GM18508 (cell line): ENCODE results near the gene NRG2.

ENCODE experiments used
- ATAC-seq: cut with Tn5 transposase; IDR thresholded peaks from one replicate; pipeline ENCODE4 v1.9.1; 2021; ENCODE audit warnings: moderate number of reproducible peaks; ENCODE audit not compliant: insufficient read depth, unreplicated experiment

The NRG2 gene

GRCh38 chr5:139847790-139848507, 195.2 kb downstream of the NRG2 start:
- ATAC-seq = no peak

GRCh38 chr5:139847091-139847490, 196.0 kb downstream of the NRG2 start:
- no peak for ATAC-seq

- ATAC-seq = no peak
Measured at GRCh38 chr5:139845846-139846681, 197.0 kb downstream of the NRG2 start.

- peak; percentile 53 for ATAC-seq
Measured at GRCh38 chr5:139844472-139845145, 198.5 kb downstream of the NRG2 start.

GRCh38 chr5:139843991-139844390, 199.1 kb downstream of the NRG2 start:
- no peak for ATAC-seq

GRCh38 chr5:139842321-139842720, 200.8 kb downstream of the NRG2 start:
- no peak for ATAC-seq

GRCh38 chr5:139841549-139841948, 201.6 kb downstream of the NRG2 start:
- no peak for ATAC-seq

GRCh38 chr5:139839918-139840317, 203.2 kb downstream of the NRG2 start:
- ATAC-seq = no peak

GRCh38 chr5:139839232-139839815, 203.8 kb downstream of the NRG2 start:
- no peak for ATAC-seq

- no peak for ATAC-seq
Measured at GRCh38 chr5:139838381-139839197, 204.5 kb downstream of the NRG2 start.

- no peak for ATAC-seq
Measured at GRCh38 chr5:139837711-139838380, 205.3 kb downstream of the NRG2 start.

GRCh38 chr5:139836469-139837208, 206.5 kb downstream of the NRG2 start:
- ATAC-seq = no peak

- no peak for ATAC-seq
Measured at GRCh38 chr5:139835656-139836055, 207.4 kb downstream of the NRG2 start.

- no peak for ATAC-seq
Measured at GRCh38 chr5:139833525-139833924, 209.6 kb downstream of the NRG2 start.

GRCh38 chr5:139831624-139832023, 211.5 kb downstream of the NRG2 start:
- no peak for ATAC-seq

GRCh38 chr5:139829471-139829870, 213.6 kb downstream of the NRG2 start:
- no peak for ATAC-seq

GRCh38 chr5:139828207-139828895, 214.7 kb downstream of the NRG2 start:
- ATAC-seq = no peak

GRCh38 chr5:139825690-139826089, 217.4 kb downstream of the NRG2 start:
- ATAC-seq = no peak
